Embryonic facial prominence (tissue), 1 donor: ENCODE measurements around the gene HIVEP3.

Source experiments
- DNase-seq: peaks from one replicate; pipeline ENCODE4 v3.0.0-alpha.2; 2016; ENCODE audit errors: extremely low spot score

The HIVEP3 gene

GRCh38 chr1:41848216-41848952 is 70.3 kb downstream of the HIVEP3 start:
- no peak for DNase-seq

DNA sequence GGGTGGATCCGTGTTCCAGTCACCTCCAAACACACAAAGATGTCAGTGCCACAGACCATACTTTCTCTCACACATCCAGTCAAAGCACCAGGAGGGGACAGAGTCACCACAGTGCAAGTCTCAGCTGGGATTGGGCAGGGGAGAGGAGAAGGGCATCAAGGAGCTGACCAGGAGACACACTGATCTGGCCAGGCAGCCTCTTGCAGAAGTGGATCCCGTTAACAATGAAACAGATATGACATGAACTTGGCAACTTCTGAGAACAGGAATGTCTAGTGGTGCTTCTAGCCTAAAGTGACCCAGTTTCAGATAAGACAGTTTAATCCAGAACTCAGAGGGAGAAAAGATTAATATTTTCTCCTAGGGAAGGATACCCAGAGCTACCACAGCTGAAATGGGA is 71.0 kb downstream of the HIVEP3 start:
- no peak for DNase-seq

GRCh38 chr1:41846625-41847405 is 71.9 kb downstream of the HIVEP3 start:
- DNase-seq: no peak

DNA sequence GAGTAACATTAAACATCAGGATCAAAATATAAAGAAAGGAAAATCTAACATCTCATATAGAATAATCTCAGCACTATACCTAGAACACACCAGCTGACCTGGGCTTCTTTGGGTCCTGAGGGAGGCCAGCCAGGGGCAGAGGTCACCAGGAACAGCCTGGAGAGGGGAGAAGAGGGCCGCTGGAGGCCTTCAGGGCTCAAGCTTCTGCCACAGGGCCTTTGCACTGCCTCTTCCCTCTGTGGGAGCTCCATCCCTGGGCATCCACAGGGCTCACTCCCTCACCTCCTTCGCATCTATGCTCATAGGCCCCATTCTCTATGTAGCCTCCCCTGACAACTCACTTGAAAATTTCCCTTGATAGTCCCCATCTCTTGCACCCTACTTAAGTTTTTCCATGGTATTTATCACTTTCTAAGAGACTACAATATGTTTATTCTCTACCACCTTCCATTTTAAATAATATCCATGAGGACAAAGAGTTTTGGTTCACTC is 73.9 kb downstream of the HIVEP3 start:
- no peak for DNase-seq

DNA sequence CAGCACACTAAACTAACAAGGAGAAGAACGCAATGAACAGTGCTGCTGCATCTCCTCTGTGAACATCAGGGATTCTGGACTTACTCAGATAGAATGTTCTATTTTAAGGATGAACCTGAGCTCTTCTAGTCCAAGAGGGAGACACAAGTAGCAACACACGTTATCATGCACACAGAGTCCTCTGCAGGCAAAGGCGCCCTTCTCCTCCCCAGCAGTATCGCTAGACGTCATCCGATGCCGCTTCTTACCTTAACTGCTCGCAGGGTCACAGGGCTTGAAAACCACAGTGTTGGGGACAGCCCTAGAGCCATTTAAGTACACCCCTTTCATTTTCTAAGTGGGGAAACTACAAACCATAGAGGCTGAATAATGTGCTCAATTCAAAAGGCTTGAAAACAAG is 74.5 kb downstream of the HIVEP3 start:
- DNase-seq: no peak

GRCh38 chr1:41842993-41843755 is 75.5 kb downstream of the HIVEP3 start:
- DNase-seq: no peak

GRCh38 chr1:41842326-41842725 is 76.4 kb downstream of the HIVEP3 start:
- DNase-seq: no peak

DNA sequence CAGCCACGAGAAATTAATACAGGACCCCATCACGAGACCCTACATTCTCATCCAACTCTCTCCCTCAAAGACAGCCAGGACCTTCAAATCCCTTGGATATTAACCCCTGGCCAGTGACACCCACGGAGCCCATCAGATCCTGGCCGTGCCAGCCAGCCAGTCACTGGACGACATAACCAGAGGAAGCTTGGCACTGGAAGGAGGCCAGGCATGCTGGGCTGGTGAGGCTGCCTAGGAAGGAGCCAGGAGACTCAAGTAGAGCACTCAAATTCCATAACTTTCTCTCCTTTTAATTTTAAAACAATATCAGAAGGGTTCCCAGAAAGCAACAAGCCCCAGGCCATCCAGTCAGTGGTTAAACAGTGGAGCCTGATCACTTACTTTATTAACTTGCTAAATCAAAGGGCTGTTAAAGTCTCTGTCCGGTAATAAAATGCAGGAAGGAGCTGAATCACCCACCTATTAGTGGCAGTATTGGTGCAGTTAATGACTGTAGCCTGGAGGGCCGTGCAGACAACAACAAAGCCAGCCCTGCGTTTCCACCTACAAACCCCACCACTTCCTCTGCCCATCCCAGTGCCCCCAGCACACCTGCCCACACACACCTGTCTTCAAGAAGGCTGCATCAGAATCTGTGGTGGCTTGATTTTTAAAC is 78.0 kb downstream of the HIVEP3 start:
- DNase-seq: no peak

DNA sequence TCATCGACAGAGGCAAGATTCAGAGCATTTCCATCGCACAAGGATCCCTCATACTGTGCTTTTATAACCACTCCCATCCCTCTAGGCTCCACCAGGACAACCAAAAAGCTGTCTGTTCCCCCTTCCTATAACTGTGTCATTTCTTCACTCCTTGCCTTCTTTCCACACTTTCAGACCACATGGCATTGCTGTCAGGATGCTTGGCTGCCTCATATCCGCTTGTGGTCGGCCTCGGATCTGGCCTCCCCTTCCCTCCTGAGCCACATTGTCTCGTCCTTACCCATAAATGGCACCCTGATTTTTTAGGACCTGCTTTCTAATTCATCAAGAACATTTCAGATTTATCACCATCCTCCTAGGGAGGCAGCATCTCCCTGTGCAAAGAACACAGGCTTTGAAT is 80.5 kb downstream of the HIVEP3 start:
- DNase-seq: no peak

- DNase-seq: no peak
These were observed 81.0 kb downstream of the HIVEP3 start for GRCh38 chr1:41837691-41838090.

DNA sequence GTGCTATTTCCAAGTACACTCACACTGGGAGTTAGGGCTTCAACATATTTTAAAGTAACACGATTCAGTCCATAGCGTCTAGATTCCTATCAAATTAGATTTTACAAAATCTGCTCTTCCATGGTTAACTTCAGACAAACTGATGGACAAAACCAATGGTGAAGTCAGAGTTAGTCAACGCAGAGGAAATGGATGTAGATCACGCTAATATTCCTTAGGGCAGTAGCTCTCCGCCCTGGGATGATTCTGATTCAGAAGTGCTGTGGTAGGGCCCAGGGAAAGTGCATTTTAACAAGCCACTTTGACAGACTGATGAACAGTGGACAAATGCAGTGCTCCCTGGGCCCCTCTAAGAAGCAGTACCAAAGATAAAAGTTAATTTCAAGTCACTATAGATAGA is 83.2 kb downstream of the HIVEP3 start:
- DNase-seq: no peak

DNA sequence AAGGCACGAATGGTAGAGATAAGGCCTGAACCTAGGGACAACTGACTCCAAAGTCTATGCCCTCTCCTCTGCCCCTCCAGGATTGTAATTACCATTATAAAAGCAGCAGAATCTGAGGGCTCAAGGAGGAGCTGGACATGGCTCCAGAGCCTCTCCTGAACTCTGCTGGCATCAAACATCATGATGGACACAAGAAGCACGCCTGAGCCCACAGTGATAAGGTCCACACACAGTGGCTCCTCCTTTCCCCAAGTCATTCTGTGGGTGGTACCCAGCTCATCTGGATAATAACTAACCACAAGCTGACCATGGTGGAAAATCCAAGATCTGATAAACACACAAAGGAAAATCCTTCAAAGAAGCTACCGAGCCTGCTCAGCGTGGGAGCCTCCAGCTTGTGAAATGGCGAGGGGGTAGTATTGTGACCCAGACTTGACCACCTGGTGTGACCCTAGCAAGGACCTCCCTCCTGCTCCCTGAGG is 85.2 kb downstream of the HIVEP3 start:
- DNase-seq: no peak

DNA sequence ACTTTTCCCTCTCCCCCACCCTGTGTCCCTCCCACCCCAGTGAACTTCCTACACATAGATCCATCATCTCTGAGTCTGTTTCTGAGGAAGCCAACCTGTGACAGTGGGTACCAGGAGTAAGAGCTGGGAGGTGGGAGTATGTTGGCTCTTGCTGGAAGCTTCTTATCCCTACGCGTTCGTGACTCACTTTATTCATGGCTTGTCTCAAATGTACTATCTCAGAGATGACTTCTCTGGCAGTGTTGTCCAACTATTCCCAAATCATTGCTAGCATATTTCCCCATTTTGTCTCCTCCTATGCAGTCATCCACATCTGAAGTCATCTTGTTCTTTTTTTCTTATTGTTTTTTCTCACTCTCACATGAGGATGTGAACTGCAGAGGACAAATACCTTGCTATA is 88.0 kb downstream of the HIVEP3 start:
- DNase-seq: no peak

GRCh38 chr1:41827991-41828570 is 90.6 kb downstream of the HIVEP3 start:
- DNase-seq: no peak

- DNase-seq: no peak
These were observed 95.3 kb downstream of the HIVEP3 start for GRCh38 chr1:41823471-41823870.

DNA sequence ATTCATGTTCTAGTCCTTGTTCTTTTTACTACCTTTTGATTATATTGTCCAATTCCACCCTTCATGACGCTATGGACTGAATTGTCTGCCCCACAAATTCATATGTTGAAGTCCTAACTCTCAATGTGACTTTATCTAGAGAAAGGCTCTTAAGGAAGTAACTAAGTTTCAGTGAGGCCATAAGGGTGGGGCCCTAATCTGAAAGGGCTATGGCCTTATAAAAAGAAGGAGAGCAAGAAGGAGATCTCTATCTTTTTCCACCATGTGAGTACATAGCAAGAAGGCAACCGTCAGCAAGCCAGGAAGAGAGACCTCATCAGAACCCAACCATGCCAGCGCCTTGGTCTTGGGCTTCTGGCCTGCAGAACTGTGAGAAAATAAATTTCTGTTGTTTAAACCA is 95.9 kb downstream of the HIVEP3 start:
- no peak for DNase-seq

DNA sequence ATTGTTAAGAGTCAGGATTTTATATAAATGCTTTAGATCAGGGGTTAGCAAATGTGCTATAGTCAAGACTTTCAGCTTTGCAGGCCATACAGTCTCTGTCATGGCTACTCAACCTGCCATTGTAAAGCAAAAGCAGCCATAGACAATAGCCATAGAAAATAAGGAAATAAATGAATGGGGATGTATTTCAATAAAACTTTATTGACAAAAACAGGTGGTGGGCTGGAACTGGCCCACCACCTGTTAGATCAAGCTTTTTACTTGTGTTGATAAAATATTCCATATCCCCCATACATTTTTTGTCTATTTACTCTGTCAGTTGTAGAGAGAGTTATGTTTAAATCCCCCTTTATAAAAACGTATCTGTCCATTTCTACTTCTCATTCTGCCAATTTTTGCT is 98.9 kb downstream of the HIVEP3 start:
- no peak for DNase-seq

GRCh38 chr1:41819069-41819468 is 99.7 kb downstream of the HIVEP3 start:
- no peak for DNase-seq

- DNase-seq: no peak
These were observed 102.7 kb downstream of the HIVEP3 start for GRCh38 chr1:41816061-41816460.

DNA sequence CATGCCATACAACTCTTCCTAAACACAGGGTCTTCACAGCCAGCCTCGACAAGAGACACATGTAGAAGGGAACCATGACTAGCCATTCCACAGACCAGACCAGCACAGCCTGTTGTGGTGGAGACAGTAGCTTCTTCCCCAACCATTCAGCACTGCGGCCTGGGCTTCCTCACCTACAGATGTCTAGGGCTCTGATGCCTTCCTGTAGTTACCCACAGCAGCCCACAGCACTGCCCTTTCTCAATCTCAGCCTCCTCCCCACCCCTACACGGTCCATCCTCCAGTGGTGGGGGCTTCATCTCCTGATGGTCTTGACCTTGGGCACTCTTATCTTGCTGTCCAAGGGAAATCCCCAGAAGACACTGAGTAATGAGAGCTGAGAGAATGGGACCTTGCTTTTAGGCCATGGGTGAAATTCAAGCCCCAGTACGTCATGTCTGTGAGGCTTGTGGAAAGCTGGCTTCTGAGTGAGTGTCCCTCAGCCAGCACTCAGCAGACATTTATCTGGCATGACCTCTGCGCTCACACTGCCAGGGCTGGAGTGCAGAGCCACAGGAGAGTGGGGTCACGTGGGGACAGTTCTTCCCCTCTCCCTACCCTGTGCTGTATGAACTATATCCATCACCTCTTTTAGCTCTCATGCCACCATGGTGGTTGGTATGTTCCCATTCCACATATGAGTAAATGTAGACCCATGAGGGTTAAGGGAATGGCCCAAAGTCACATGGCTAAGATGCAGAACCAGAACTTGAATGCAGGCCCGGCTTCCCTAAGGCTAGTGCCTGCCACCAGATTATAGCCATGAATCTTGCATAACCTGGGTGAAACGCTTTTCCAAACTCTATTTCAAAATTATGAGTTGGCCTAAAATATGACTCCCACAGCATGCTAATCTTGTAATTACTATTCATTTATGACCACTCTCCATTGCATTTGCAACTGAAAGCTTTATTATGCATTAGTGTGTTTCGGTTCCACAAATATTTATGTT is 104.7 kb downstream of the HIVEP3 start:
- no peak for DNase-seq
